ENCODE measurements around the gene ANKMY1.
"Not testable (repeated sequence)": the region's sequence is repeated elsewhere in the genome, so short reads cannot be mapped to it uniquely, and the experiment has no call there.

The ANKMY1 gene

DNA sequence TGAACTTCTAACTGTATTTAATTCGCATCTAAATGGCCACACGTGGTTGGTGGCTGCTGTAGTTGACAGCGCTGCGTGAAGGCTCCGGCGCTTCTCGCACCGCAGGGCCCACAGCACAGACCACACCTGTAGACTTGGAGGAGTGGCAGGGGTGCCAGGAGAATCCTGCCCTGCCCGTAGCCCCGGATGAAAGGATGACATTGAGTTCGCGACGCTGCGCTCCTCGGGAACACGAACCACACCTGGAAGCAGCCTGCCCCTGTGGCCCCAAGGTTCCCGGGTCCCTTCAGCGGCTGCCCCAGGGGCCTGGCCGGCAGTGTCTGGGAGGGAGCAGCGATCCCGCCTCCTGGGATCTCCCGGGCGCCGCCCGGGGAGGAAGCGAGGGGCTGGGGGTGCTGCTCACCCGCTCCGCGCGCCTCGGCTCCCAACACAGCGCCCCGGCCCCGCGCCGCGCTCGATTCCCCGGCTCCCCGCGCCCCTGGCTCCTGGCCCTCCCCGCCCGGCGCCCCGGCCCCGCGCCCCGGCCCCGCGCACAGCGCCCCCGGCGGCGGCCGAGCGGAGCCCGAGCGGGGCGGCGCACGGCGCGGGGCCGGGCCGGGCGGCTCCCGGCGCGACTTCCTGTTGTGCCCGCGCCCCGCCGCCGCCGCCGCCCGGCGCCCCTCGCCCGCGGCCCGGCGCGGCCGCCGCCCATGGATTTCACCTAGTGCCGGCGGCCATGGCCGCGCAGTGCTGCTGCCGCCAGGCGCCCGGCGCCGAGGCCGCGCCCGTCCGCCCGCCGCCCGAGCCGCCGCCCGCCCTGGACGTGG lies 10.3 kb upstream of the ANKMY1 start, which contains the start of gene RNPEPL1:
Gene RNPEPL1 (plus strand): TSS at position 613 of the 806 bp plus-strand sequence. CDS start 103 bp downstream, at position 716.
- peak in 1 of 2 experiments; percentile 56 for DNase-seq

DNA sequence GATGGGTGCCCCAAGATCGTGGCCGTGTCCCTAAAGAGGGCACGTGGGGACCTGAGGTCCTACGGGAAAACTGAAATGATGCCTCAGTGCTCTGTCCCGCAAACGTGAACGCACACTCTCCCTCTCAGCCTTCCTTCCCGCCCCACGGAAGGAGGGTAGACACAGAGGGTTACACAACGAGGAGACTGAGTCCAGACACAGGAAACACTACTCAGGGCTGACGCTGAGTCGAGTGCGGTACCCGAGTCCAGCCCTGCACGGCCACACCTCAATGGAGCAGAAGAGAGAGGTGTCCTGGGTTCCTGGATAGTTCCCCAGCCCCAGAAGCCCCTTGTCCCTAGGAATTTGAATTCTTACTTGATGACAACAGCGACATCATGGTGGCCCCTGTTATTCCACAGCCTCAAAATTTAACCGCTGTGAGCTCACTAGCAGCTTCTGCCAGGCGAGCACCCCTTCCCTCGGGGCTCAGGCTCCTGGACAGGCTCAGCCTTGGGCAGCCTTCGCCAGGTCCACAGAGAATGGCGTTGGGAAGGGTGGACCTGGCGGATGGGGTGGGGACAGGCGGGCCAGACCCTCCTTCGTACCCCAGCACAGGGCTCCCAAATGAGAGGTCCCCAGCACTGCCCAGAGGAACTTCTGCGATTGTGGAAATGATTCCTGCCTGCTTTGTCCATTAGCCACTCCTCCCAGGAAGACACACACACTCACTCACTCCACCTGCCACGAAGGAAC lies 9.5 kb upstream of the ANKMY1 start:
- DNase-seq = no peak

GRCh38 chr2:240566203-240567136 lies 8.7 kb upstream of the ANKMY1 start:
- DNase-seq = peak; percentile 93 to 94

- peak; percentile 79 to 90 for DNase-seq
Measured at GRCh38 chr2:240565333-240566202, 7.8 kb upstream of the ANKMY1 start.

GRCh38 chr2:240564561-240565332 lies 7.0 kb upstream of the ANKMY1 start:
- no peak for DNase-seq

DNA sequence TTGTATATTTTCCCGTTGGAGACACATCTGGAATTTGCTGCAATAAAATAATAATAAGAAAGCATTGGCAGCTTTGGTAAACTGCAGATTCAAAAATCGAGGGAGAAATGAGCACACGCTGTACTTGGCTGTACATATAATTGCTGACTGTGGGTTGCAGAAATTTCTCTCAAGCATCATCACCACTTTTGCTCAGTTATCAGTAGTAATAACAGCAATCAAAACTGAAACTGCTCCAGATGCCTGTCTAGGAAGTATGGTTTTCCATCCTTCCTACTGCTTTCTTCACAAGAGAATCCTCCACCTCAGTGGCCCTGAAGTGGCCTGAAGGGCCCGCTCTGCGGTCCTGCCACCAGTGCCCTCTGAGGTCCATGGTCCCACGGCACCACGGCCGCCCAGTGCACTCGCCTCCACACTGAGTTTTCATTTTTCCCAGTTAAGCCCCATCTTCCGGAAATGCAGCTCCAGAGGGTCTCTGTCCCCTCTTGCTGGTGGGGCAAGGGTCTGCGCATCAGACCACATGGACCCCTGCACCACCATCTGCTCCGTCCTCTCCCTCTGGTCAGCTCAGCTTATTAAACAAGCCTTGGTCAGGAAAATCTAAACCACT lies 6.3 kb upstream of the ANKMY1 start:
- DNase-seq = no peak

DNA sequence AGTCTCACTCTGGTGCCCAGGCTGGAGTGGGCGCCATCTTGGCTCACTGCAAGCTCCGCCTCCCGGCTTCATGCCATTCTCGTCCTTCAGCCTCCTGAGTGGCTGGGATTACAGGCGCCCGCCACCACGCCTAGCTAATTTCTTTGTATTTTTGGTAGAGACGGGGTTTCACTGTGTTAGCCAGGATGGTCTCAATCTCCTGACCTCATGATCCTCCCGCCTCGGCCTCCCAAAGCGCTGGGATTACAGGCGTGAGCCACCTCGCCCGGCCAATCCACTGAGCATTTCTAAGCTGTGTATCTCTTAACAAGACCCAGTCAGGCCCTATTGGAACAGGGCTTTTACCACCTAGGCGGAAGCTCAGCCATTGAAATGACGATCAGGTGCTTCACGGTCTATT lies 5.4 kb upstream of the ANKMY1 start:
- not testable (repeated sequence) for DNase-seq

- no peak for DNase-seq
Measured at GRCh38 chr2:240561325-240561971, 3.7 kb upstream of the ANKMY1 start.

GRCh38 chr2:240560480-240561324 lies 2.9 kb upstream of the ANKMY1 start:
- DNase-seq = peak; percentile 99 to 100

- peak; percentile 88 to 90 for DNase-seq
Measured at GRCh38 chr2:240560084-240560479, 2.3 kb upstream of the ANKMY1 start, which contains the start of gene DUSP28. DUSP28 (plus strand) TSS chr2:240560357; CDS start chr2:240560685, 328 bp downstream.

- DNase-seq = no peak
Measured at GRCh38 chr2:240559286-240559685, 1.5 kb upstream of the ANKMY1 start.

- DNase-seq = no peak
Measured at GRCh38 chr2:240558236-240558761, 511 bp upstream of the ANKMY1 start.

GRCh38 chr2:240557101-240557751 lies 562 bp downstream of the ANKMY1 start:
- no peak for DNase-seq

DNA sequence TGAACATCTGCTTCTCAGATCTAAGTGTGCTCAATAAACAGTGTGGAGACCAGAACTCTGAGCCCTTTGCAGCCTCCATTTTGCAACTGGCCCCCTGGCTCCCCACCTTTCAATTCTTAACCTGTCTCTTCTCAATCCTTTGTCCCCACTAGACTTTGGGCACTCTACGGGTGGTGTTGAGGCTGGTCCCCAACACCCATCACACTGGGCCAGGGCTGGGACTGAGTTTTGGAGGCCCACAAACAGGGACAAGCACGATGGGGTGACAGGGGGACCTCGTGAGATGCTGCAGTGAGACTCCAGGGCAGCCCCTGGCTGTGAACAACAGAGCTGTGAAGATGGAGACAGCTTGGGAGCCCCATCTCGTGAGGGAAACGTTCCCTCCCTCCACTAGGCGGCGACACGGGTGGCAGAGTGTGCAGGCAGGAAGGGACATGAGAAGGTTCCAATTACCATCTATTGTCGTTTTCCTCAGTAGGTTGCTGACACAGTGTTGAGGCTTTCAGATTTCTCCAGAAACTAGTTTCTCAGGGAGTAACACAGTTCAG lies 1.2 kb downstream of the ANKMY1 start:
- DNase-seq = peak; percentile 59 to 66

- no peak for DNase-seq
Measured at GRCh38 chr2:240555541-240556250, 2.1 kb downstream of the ANKMY1 start.

- no peak for DNase-seq
Measured at GRCh38 chr2:240554767-240555493, 2.9 kb downstream of the ANKMY1 start.

All from stimulated activated CD4-positive, alpha-beta T cell treated with anti-CD3 and anti-CD28 coated beads, Interleukin-4, amount 100 ng/mL, for 4 hours (primary cell).